Activated naive CD4-positive, alpha-beta T cell treated with anti-CD3 and anti-CD28 coated beads for 36 hours (primary cell): ENCODE measurements around the gene MBNL3. TPM values are rescaled to one million over a fixed set of nuclear protein-coding genes. Genes with fewer than 3 reads are reported as not detected.

Source experiments
- CTCF ChIA-PET: fragments of 350-600 bp; sonication (Branson Sonifier 250); formaldehyde crosslinking; loops from one replicate; lab custom pipeline; 2021; ENCODE audit warnings: antibody characterized with exemption; lab: Charles Lee
- DNase-seq: peaks from one replicate; pipeline ENCODE4 v3.0.0-alpha.2; 2020
- H3K27ac Mint-ChIP-seq: one replicate; pipeline ENCODE4 v1.8.0; 2021; ENCODE audit warnings: mild to moderate bottlenecking, mixed read lengths
- H3K27me3 Mint-ChIP-seq: one replicate; pipeline ENCODE4 v1.8.0; 2021; ENCODE audit warnings: low read depth, mixed read lengths
- H3K36me3 Mint-ChIP-seq: one replicate; pipeline ENCODE4 v1.8.0; 2021; ENCODE audit warnings: low read depth, mixed read lengths
- H3K4me1 Mint-ChIP-seq: one replicate; pipeline ENCODE4 v1.8.0; 2021; ENCODE audit warnings: low read depth, mixed read lengths
- H3K4me3 Mint-ChIP-seq: one replicate; pipeline ENCODE4 v1.8.0; 2021; ENCODE audit warnings: mild to moderate bottlenecking, moderate library complexity, mixed read lengths
- H3K9me3 Mint-ChIP-seq: one replicate; pipeline ENCODE4 v1.8.0; 2021; ENCODE audit warnings: mixed read lengths
- intact Hi-C: fragments of 100-400 bp; cut with micrococcal nuclease; formaldehyde crosslinking; loops from one replicate; pipeline ENCODE4 v1.15.1; 2023
- total RNA-seq, 2 experiments: library from RNA; stranded (reverse); gene quantifications; one replicate each; pipeline ENCODE4 v1.2.3, GENCODE V29; 2021

The MBNL3 gene
- total RNA-seq, 2 experiments from 2014 or later, result 14.2 to 15.8 TPM

- Mint-ChIP-seq H3K4me3 (no peak overlapping the region), H3K9me3 (no peaks in the 10 kb centered on the region), H3K36me3 (peaks cover 1% of the 10 kb centered on the region), H3K27ac (no peak overlapping the region), H3K27me3 (no peaks in the 10 kb centered on the region), H3K4me1 (peaks cover 9% of the 10 kb centered on the region)
- no peak for DNase-seq
- CTCF ChIA-PET, result no interaction called here
- intact Hi-C loops, result no loop called here
Observed at GRCh38 chrX:132409780-132410556, 78.9 kb downstream of the MBNL3 start.

DNA sequence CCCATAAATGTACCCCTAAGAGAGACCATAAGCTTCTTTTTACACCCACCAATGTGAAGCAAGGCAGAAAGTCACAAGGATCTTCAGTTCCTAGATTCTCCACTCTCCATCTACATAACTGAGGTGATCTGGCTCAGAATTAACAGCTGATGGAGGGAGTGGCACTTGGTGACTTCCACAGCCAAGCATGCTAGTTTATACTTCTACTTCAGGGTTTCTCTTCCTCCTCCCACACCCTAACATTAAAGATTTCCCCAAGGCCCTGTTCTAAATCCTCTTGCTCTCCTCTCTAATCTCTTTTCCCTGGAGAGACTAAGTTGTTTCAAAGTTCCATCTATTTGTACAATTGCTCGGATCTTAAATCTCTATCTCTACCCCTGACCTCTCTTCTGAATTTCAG lies 81.1 kb downstream of the MBNL3 start:
- Mint-ChIP-seq H3K27me3 (no peaks in the 10 kb centered on the region), H3K4me1 (peaks cover 9% of the 10 kb centered on the region), H3K4me3 (no peak overlapping the region), H3K9me3 (no peaks in the 10 kb centered on the region), H3K36me3 (peaks cover 1% of the 10 kb centered on the region), H3K27ac (no peak overlapping the region)
- CTCF ChIA-PET, result interaction anchor here (0.7 to 1.1 kb wide), 2 partner anchors 12 to 115 kb away, joined by 3 read pairs; no protein-coding TSS in a partner anchor
- no peak for DNase-seq
- intact Hi-C loops, result no loop called here

DNA sequence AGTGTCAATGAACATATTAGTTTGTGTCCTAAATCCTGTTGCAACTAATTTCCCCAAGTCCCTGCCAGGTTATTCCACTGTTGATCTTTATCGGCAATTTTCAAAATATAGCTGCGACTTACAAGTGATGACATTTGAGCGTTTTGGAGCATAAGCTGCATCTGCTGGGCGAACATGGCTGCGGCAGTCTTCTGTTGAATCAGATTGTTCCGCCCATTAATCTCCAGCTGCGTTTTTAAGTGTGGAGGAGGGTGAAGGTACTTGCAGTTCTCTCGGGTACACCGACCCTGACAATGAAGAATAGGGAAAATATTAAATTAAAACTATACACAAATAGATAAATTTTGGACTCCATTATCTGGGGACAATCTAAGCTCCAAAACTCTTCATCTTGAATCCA lies 82.7 kb downstream of the MBNL3 start:
- CTCF ChIA-PET, result no interaction called here
- no peaks in the 10 kb centered on the region for H3K9me3 Mint-ChIP-seq

GRCh38 chrX:132404266-132404665 lies 84.6 kb downstream of the MBNL3 start:
- intact Hi-C loops, result no loop called here
- no peak for DNase-seq
- Mint-ChIP-seq H3K27me3 (no peaks in the 10 kb centered on the region), H3K4me1 (no peaks in the 10 kb centered on the region), H3K4me3 (no peak overlapping the region), H3K9me3 (no peaks in the 10 kb centered on the region), H3K27ac (no peak overlapping the region), H3K36me3 (peaks cover 1% of the 10 kb centered on the region)
- CTCF ChIA-PET, result interaction anchor here (1.0 kb wide), 1 partner anchor 59 kb away, joined by 3 read pairs; no protein-coding TSS in a partner anchor

More for the DNA sequence above, 82.7 kb downstream of the MBNL3 start:
- no peak for DNase-seq
- Mint-ChIP-seq H3K4me3 (no peak overlapping the region), H3K4me1 (peaks cover 9% of the 10 kb centered on the region), H3K27me3 (no peaks in the 10 kb centered on the region), H3K27ac (no peak overlapping the region), H3K36me3 (peaks cover 1% of the 10 kb centered on the region)
- intact Hi-C loops, result no loop called here

GRCh38 chrX:132401935-132402334 lies 86.9 kb downstream of the MBNL3 start:
- no peaks in the 10 kb centered on the region for H3K9me3 Mint-ChIP-seq
- intact Hi-C loops, result no loop called here

GRCh38 chrX:132400706-132401105 lies 88.1 kb downstream of the MBNL3 start:
- no peaks in the 10 kb centered on the region for H3K9me3 Mint-ChIP-seq
- no peak for DNase-seq
- CTCF ChIA-PET, result no interaction called here
- H3K4me1 Mint-ChIP-seq, result no peaks in the 10 kb centered on the region
- no peaks in the 10 kb centered on the region for H3K27me3 Mint-ChIP-seq
- peaks cover 1% of the 10 kb centered on the region for H3K36me3 Mint-ChIP-seq
- H3K4me3 Mint-ChIP-seq, result no peak overlapping the region
- H3K27ac Mint-ChIP-seq, result no peak overlapping the region
- intact Hi-C loops, result no loop called here

More at GRCh38 chrX:132401935-132402334, 86.9 kb downstream of the MBNL3 start:
- DNase-seq, result no peak
- Mint-ChIP-seq H3K4me3 (no peak overlapping the region), H3K27ac (no peak overlapping the region), H3K4me1 (no peaks in the 10 kb centered on the region), H3K27me3 (no peaks in the 10 kb centered on the region), H3K36me3 (peaks cover 1% of the 10 kb centered on the region)
- CTCF ChIA-PET, result no interaction called here

DNA sequence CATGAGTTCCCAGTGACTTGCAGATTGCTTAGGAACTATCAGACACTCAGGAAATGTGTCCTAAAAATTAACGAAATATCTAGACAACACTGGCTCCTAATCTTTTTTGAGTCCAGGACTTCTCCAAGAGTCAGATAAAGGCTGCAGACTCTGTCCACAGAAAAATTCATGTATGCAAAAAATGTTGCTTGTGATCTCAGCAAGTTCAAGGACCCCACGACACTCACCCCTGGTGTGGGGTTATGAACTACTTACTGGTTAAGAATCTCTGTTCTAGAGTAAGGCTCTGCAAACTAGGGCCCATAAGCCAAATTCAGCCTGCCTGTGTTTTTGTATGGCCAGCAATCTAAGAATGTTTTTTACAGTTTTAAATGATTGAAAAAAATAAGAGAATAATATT lies 93.2 kb downstream of the MBNL3 start:
- H3K27me3 Mint-ChIP-seq, result no peaks in the 10 kb centered on the region

GRCh38 chrX:132395026-132395425 lies 93.8 kb downstream of the MBNL3 start:
- CTCF ChIA-PET, result no interaction called here
- Mint-ChIP-seq H3K27me3 (no peaks in the 10 kb centered on the region), H3K9me3 (no peaks in the 10 kb centered on the region), H3K4me3 (no peak overlapping the region), H3K36me3 (peaks cover 2% of the 10 kb centered on the region), H3K27ac (no peak overlapping the region), H3K4me1 (peaks cover 7% of the 10 kb centered on the region)
- intact Hi-C loops, result no loop called here
- no peak for DNase-seq

More for the DNA sequence above, 93.2 kb downstream of the MBNL3 start:
- H3K4me1 Mint-ChIP-seq, result peaks cover 7% of the 10 kb centered on the region
- DNase-seq, result no peak
- no peaks in the 10 kb centered on the region for H3K9me3 Mint-ChIP-seq
- CTCF ChIA-PET, result no interaction called here
- no peak overlapping the region for H3K4me3 Mint-ChIP-seq
- peaks cover 2% of the 10 kb centered on the region for H3K36me3 Mint-ChIP-seq
- intact Hi-C loops, result no loop called here
- no peak overlapping the region for H3K27ac Mint-ChIP-seq

DNA sequence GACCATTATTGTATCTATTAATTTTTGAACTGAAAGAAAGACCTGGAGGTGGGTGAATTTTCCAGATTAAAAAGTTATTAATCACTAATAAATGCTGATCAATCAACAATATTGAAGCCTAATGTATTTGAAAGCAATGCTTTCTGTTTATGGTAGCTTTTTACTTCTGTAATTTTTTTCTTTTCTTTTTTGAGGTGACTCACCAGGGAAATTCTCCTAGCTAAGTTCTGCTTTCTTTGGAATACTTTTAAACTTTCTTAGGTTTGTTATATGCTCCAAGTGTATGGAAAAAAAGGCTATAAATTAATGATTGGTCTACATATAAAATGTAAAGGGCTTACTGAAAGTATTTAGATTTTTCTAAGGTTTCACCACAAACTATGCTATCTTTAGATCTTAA lies 94.2 kb downstream of the MBNL3 start:
- CTCF ChIA-PET, result interaction anchor here (0.6 kb wide), 1 partner anchor 203 kb away, joined by 3 read pairs; no protein-coding TSS in a partner anchor
- no peaks in the 10 kb centered on the region for H3K27me3 Mint-ChIP-seq

GRCh38 chrX:132393992-132394391 lies 94.8 kb downstream of the MBNL3 start:
- Mint-ChIP-seq H3K4me1 (peaks cover 7% of the 10 kb centered on the region), H3K36me3 (peaks cover 2% of the 10 kb centered on the region), H3K27me3 (no peaks in the 10 kb centered on the region), H3K4me3 (no peak overlapping the region), H3K27ac (no peak overlapping the region), H3K9me3 (no peaks in the 10 kb centered on the region)
- no peak for DNase-seq
- intact Hi-C loops, result no loop called here
- CTCF ChIA-PET, result interaction anchor here (0.6 to 1.4 kb wide), 4 partner anchors 18 to 204 kb away, joined by 3 to 5 read pairs (median 3); no protein-coding TSS in a partner anchor

More for the DNA sequence above, 94.2 kb downstream of the MBNL3 start:
- peaks cover 7% of the 10 kb centered on the region for H3K4me1 Mint-ChIP-seq
- intact Hi-C loops, result no loop called here
- no peak for DNase-seq
- no peak overlapping the region for H3K27ac Mint-ChIP-seq
- H3K9me3 Mint-ChIP-seq, result no peaks in the 10 kb centered on the region
- no peak overlapping the region for H3K4me3 Mint-ChIP-seq
- peaks cover 2% of the 10 kb centered on the region for H3K36me3 Mint-ChIP-seq

GRCh38 chrX:132393485-132393884 lies 95.4 kb downstream of the MBNL3 start:
- intact Hi-C loops, result no loop called here
- no peak for DNase-seq
- CTCF ChIA-PET, result interaction anchor here (1.2 to 1.4 kb wide), 2 partner anchors 20 to 101 kb away, joined by 3 to 5 read pairs; no protein-coding TSS in a partner anchor
- Mint-ChIP-seq H3K9me3 (no peaks in the 10 kb centered on the region), H3K27ac (no peak overlapping the region), H3K4me1 (peaks cover 7% of the 10 kb centered on the region), H3K27me3 (no peaks in the 10 kb centered on the region), H3K36me3 (peaks cover 2% of the 10 kb centered on the region), H3K4me3 (no peak overlapping the region)

- intact Hi-C loops, result no loop called here
- DNase-seq, result no peak
- CTCF ChIA-PET, result interaction anchor here (1.2 to 1.4 kb wide), 2 partner anchors 20 to 100 kb away, joined by 3 to 5 read pairs; no protein-coding TSS in a partner anchor
- no peaks in the 10 kb centered on the region for H3K27me3 Mint-ChIP-seq
- H3K27ac Mint-ChIP-seq, result no peak overlapping the region
- no peak overlapping the region for H3K4me3 Mint-ChIP-seq
- peaks cover 7% of the 10 kb centered on the region for H3K4me1 Mint-ChIP-seq
- peaks cover 2% of the 10 kb centered on the region for H3K36me3 Mint-ChIP-seq
- no peaks in the 10 kb centered on the region for H3K9me3 Mint-ChIP-seq
Observed at GRCh38 chrX:132393085-132393484, 95.8 kb downstream of the MBNL3 start.

DNA sequence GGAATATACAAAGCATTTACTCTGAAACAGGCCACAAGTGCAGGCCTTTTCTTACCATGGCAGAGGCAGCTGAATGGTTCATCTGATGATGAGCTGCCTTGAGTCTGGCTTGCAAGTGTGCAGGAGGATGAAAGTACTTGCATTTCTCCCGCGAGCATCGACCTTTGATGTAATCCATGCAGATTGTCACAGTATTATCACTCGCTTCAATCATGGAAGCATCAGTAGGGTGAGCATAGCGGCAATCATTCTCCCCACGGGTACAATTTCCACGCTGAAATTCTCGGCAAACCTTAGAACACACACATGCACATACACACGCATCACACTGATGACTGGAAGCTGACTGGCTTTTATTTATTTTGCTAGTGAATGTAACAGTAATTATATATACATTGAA lies 98.0 kb downstream of the MBNL3 start:
- DNase-seq, result no peak
- Mint-ChIP-seq H3K4me3 (no peak overlapping the region), H3K27ac (no peak overlapping the region), H3K9me3 (no peaks in the 10 kb centered on the region), H3K36me3 (peaks cover 4% of the 10 kb centered on the region), H3K4me1 (peaks cover 7% of the 10 kb centered on the region), H3K27me3 (no peaks in the 10 kb centered on the region)
- CTCF ChIA-PET, result interaction anchor here (0.6 kb wide), 1 partner anchor 49 kb away, joined by 3 read pairs; no protein-coding TSS in a partner anchor
- intact Hi-C loops, result no loop called here
